HepG2 (cell line): Measurements from ENCODE around the gene ARHGEF7.

ENCODE experiments used
- CBX1 ChIP-seq: IDR thresholded peaks from one replicate; pipeline ENCODE4 v1.6.1; 2016; ENCODE audit warnings: antibody characterized with exemption, low read depth
- DRAP1 ChIP-seq: IDR thresholded peaks from 2 replicates; pipeline ENCODE4 v1.6.1; 2016; ENCODE audit warnings: missing genetic modification reagents, missing compliant biosample characterization
- MAX ChIP-seq: IDR thresholded peaks from 2 replicates; pipeline ENCODE4 v1.6.1; 2012; ENCODE audit warnings: inconsistent platforms
- MIER2 ChIP-seq: IDR thresholded peaks from 2 replicates; pipeline ENCODE4 v1.6.1; 2016; ENCODE audit warnings: missing biosample characterization, missing genetic modification reagents
- NR1H2 ChIP-seq: sonication (generic); formaldehyde crosslinking; IDR thresholded peaks from 2 replicates; pipeline ENCODE4 v1.8.1; 2022; ENCODE audit warnings: low read depth, missing genetic modification reagents, borderline replicate concordance
- ZNF777 ChIP-seq: sonication (generic); formaldehyde crosslinking; IDR thresholded peaks from 2 replicates; pipeline ENCODE4 v1.4.0; 2020; ENCODE audit warnings: missing genetic modification reagents

- TF ChIP-seq ZNF777 (CRISPR knock-in tag) (no peak), DRAP1 (CRISPR knock-in tag) (no peak), CBX1 (no peak), NR1H2 (no peak), MAX (no peak), MIER2 (CRISPR knock-in tag) (no peak)
These were observed 227.6 kb downstream of the ARHGEF7 start for GRCh38 chr13:111342721-111343120.
